ENCODE results near the gene DNAJC16. TPM values are rescaled to one million over a fixed set of nuclear protein-coding genes. Genes with fewer than 3 reads are reported as not detected.

DNAJC16 gene
- total RNA-seq, 1 donor = 8.9 TPM

- H3K27me3 ChIP-seq (ENCODE audit: insufficient read depth, low read length) = no peaks in the 10 kb centered on the region
- H3K4me1 ChIP-seq (ENCODE audit: insufficient read depth, low read length) = no peaks in the 10 kb centered on the region
- H3K9me3 ChIP-seq (ENCODE audit: low read depth, low read length) = no peaks in the 10 kb centered on the region
- H3K4me3 ChIP-seq (ENCODE audit: low read length) = no peak overlapping the region
Observed at GRCh38 chr1:15542388-15543250, 16.0 kb downstream of the DNAJC16 start.

GRCh38 chr1:15543251-15543588 is 16.6 kb downstream of the DNAJC16 start:
- H3K27me3 ChIP-seq (ENCODE audit: insufficient read depth, low read length) = no peaks in the 10 kb centered on the region
- no peaks in the 10 kb centered on the region for H3K4me1 ChIP-seq (ENCODE audit: insufficient read depth, low read length)
- H3K4me3 ChIP-seq (ENCODE audit: low read length) = no peak overlapping the region
- no peaks in the 10 kb centered on the region for H3K9me3 ChIP-seq (ENCODE audit: low read depth, low read length)

- H3K27me3 ChIP-seq (ENCODE audit: insufficient read depth, low read length) = no peaks in the 10 kb centered on the region
- H3K9me3 ChIP-seq (ENCODE audit: low read depth, low read length) = no peaks in the 10 kb centered on the region
Observed at GRCh38 chr1:15543589-15544568, 17.2 kb downstream of the DNAJC16 start.

GRCh38 chr1:15546641-15547040 is 20.0 kb downstream of the DNAJC16 start:
- no peak overlapping the region for H3K4me3 ChIP-seq (ENCODE audit: low read length)
- no peaks in the 10 kb centered on the region for H3K4me1 ChIP-seq (ENCODE audit: insufficient read depth, low read length)
- no peaks in the 10 kb centered on the region for H3K27me3 ChIP-seq (ENCODE audit: insufficient read depth, low read length)
- H3K9me3 ChIP-seq (ENCODE audit: low read depth, low read length) = no peaks in the 10 kb centered on the region

More at GRCh38 chr1:15543589-15544568, 17.2 kb downstream of the DNAJC16 start:
- no peak overlapping the region for H3K4me3 ChIP-seq (ENCODE audit: low read length)
- H3K4me1 ChIP-seq (ENCODE audit: insufficient read depth, low read length) = no peaks in the 10 kb centered on the region

- Histone ChIP-seq H3K4me3 (ENCODE audit: low read length) (no peak overlapping the region), H3K9me3 (ENCODE audit: low read depth, low read length) (no peaks in the 10 kb centered on the region), H3K4me1 (ENCODE audit: insufficient read depth, low read length) (no peaks in the 10 kb centered on the region), H3K27me3 (ENCODE audit: insufficient read depth, low read length) (no peaks in the 10 kb centered on the region)
Observed at GRCh38 chr1:15550573-15550972, 23.9 kb downstream of the DNAJC16 start.

- no peak overlapping the region for H3K4me3 ChIP-seq (ENCODE audit: low read length)
- H3K9me3 ChIP-seq (ENCODE audit: low read depth, low read length) = no peaks in the 10 kb centered on the region
- no peaks in the 10 kb centered on the region for H3K27me3 ChIP-seq (ENCODE audit: insufficient read depth, low read length)
- H3K4me1 ChIP-seq (ENCODE audit: insufficient read depth, low read length) = no peaks in the 10 kb centered on the region
Observed at GRCh38 chr1:15557008-15557407, 30.4 kb downstream of the DNAJC16 start.

- H3K27me3 ChIP-seq (ENCODE audit: insufficient read depth, low read length) = no peaks in the 10 kb centered on the region
- H3K4me1 ChIP-seq (ENCODE audit: insufficient read depth, low read length) = no peaks in the 10 kb centered on the region
- no peak overlapping the region for H3K4me3 ChIP-seq (ENCODE audit: low read length)
- H3K9me3 ChIP-seq (ENCODE audit: low read depth, low read length) = no peaks in the 10 kb centered on the region
Observed at GRCh38 chr1:15557594-15557993, 30.9 kb downstream of the DNAJC16 start.

GRCh38 chr1:15558516-15558915 is 31.9 kb downstream of the DNAJC16 start:
- Histone ChIP-seq H3K4me3 (ENCODE audit: low read length) (no peak overlapping the region), H3K9me3 (ENCODE audit: low read depth, low read length) (no peaks in the 10 kb centered on the region), H3K27me3 (ENCODE audit: insufficient read depth, low read length) (no peaks in the 10 kb centered on the region), H3K4me1 (ENCODE audit: insufficient read depth, low read length) (no peaks in the 10 kb centered on the region)

- Histone ChIP-seq H3K27me3 (ENCODE audit: insufficient read depth, low read length) (no peaks in the 10 kb centered on the region), H3K4me3 (ENCODE audit: low read length) (no peak overlapping the region), H3K4me1 (ENCODE audit: insufficient read depth, low read length) (peaks cover 6% of the 10 kb centered on the region), H3K9me3 (ENCODE audit: low read depth, low read length) (no peaks in the 10 kb centered on the region)
Observed at GRCh38 chr1:15559189-15559810, 32.7 kb downstream of the DNAJC16 start.

GRCh38 chr1:15568387-15569073 is 41.9 kb downstream of the DNAJC16 start:
- Histone ChIP-seq H3K4me1 (ENCODE audit: insufficient read depth, low read length) (peaks cover 6% of the 10 kb centered on the region), H3K9me3 (ENCODE audit: low read depth, low read length) (no peaks in the 10 kb centered on the region), H3K4me3 (ENCODE audit: low read length) (no peak overlapping the region), H3K27me3 (ENCODE audit: insufficient read depth, low read length) (no peaks in the 10 kb centered on the region)

GRCh38 chr1:15570861-15571260 is 44.2 kb downstream of the DNAJC16 start:
- Histone ChIP-seq H3K4me1 (ENCODE audit: insufficient read depth, low read length) (no peaks in the 10 kb centered on the region), H3K9me3 (ENCODE audit: low read depth, low read length) (no peaks in the 10 kb centered on the region), H3K4me3 (ENCODE audit: low read length) (no peak overlapping the region), H3K27me3 (ENCODE audit: insufficient read depth, low read length) (no peaks in the 10 kb centered on the region)

- no peaks in the 10 kb centered on the region for H3K4me1 ChIP-seq (ENCODE audit: insufficient read depth, low read length)
- H3K9me3 ChIP-seq (ENCODE audit: low read depth, low read length) = no peaks in the 10 kb centered on the region
- no peaks in the 10 kb centered on the region for H3K27me3 ChIP-seq (ENCODE audit: insufficient read depth, low read length)
- no peak overlapping the region for H3K4me3 ChIP-seq (ENCODE audit: low read length)
Observed at GRCh38 chr1:15571266-15571665, 44.6 kb downstream of the DNAJC16 start.

- no peak overlapping the region for H3K4me3 ChIP-seq (ENCODE audit: low read length)
- peaks cover 14% of the 10 kb centered on the region for H3K4me1 ChIP-seq (ENCODE audit: insufficient read depth, low read length)
- H3K27me3 ChIP-seq (ENCODE audit: insufficient read depth, low read length) = no peaks in the 10 kb centered on the region
- H3K9me3 ChIP-seq (ENCODE audit: low read depth, low read length) = no peaks in the 10 kb centered on the region
Observed at GRCh38 chr1:15573477-15573876, 46.8 kb downstream of the DNAJC16 start.

GRCh38 chr1:15574741-15575140 is 48.1 kb downstream of the DNAJC16 start:
- Histone ChIP-seq H3K4me1 (ENCODE audit: insufficient read depth, low read length) (peaks cover 27% of the 10 kb centered on the region), H3K9me3 (ENCODE audit: low read depth, low read length) (no peaks in the 10 kb centered on the region), H3K4me3 (ENCODE audit: low read length) (no peak overlapping the region), H3K27me3 (ENCODE audit: insufficient read depth, low read length) (no peaks in the 10 kb centered on the region)
